ENCODE results near the gene GGTA1. TPM values are rescaled to one million over a fixed set of nuclear protein-coding genes. Genes with fewer than 3 reads are reported as not detected.
"Not testable (repeated sequence)": the region's sequence is repeated elsewhere in the genome, so short reads cannot be mapped to it uniquely, and the experiment has no call there.

GGTA1 gene
- polyA plus RNA-seq, 1 of the 3 experiments (the other 2 are of a cell fraction), result 0.03 TPM

DNA sequence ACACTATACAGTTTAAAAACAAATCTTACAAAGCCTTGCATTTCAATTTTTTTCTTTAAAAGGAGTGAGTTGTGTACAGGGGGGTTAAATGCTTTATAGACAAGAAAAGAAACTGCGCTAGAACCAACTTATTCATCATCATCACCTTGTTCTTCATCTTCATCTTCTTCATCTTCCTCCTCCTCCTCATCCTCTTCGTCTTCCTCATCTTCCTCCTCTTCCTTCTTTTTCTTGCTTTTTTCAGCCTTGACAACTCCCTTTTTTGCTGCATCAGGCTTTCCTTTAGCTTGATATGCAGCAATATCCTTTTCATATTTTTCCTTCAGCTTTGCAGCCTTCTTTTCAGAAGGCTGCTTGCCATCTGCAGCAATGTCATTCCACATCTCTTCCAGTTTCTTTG is 20.0 kb upstream of the GGTA1 start:
- CTCF ChIA-PET, result interaction anchor here (2.1 kb wide), 1 partner anchor 26 kb away, joined by 7 read pairs; no protein-coding TSS in a partner anchor
- H3K4me2 ChIP-seq; H3K36me3 ChIP-seq (replicated peaks in 1 of 2; ENCODE audit: control insufficient read depth in 1 of 2, insufficient read depth in 2 of 2, low read length in 1 of 2); H3K27me3 ChIP-seq (ENCODE audit: insufficient read depth); H3K9me3 ChIP-seq; DNase-seq; H4K20me1 ChIP-seq (ENCODE audit: insufficient read depth); H3K9me2 ChIP-seq; H3K9ac ChIP-seq; H3K27ac ChIP-seq (ENCODE audit: low read depth in 2 of 2, low read length in 1 of 2); H3F3A ChIP-seq (replicated peaks; ENCODE audit: insufficient read depth); H3K4me3 ChIP-seq (ENCODE audit: low read depth in 2 of 2, low read length in 1 of 2); H3K4me1 ChIP-seq (ENCODE audit: control insufficient read depth in 1 of 2, insufficient read depth in 2 of 2, low read depth in 1 of 2, low read length in 1 of 2); H3K79me2 ChIP-seq (ENCODE audit: insufficient read depth); H2AFZ ChIP-seq (ENCODE audit: low read depth); POLR2A ChIA-PET: not testable (repeated sequence)
- 60% methylated on average over 2 of the region's 2 CpGs for WGBS (ENCODE audit: low lambda C conversion rate)

DNA sequence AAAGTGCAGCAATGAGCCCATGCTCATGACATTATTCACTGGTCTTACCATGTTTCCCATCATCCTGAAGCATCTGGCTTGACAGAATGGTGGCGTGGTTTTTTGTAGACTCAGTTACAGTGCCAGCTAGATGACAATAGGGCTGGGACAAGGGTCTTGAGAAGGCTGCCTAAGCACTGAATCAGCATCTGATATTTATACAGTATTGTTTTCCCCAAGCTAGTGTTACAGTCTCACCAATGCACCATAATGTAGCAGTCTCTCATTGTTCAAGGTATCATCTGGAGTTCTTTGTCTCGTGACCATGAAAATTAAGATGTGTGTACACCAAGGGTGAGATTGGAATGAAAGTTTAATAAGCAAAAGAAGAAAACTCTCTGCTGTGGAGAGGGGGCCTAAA is 19.0 kb upstream of the GGTA1 start:
- no peaks in the 10 kb centered on the region for H3K9me2 ChIP-seq
- no peaks in the 10 kb centered on the region for H3K79me2 ChIP-seq (ENCODE audit: insufficient read depth)
- no peaks in the 10 kb centered on the region for H4K20me1 ChIP-seq (ENCODE audit: insufficient read depth)
- ChIA-PET POLR2A (no interaction called here), CTCF (interaction anchor here (1.0 to 2.4 kb wide), 2 partner anchors 32 to 199 kb away, joined by 3 to 7 read pairs; no protein-coding TSS in a partner anchor)
- H2AFZ ChIP-seq (ENCODE audit: low read depth), result no peak overlapping the region
- no peak overlapping the region for H3K27ac ChIP-seq (ENCODE audit: low read depth in 2 of 2, low read length in 1 of 2)
- no peak overlapping the region for H3K9ac ChIP-seq
- H3K27me3 ChIP-seq (ENCODE audit: insufficient read depth), result peaks cover 6% of the 10 kb centered on the region; the same call in 1 of the 2 replicates
- H3K4me1 ChIP-seq (ENCODE audit: control insufficient read depth in 1 of 2, insufficient read depth in 2 of 2, low read depth in 1 of 2, low read length in 1 of 2), result no peaks in the 10 kb centered on the region
- H3K9me3 ChIP-seq, result no peaks in the 10 kb centered on the region
- no peak overlapping the region for H3K4me3 ChIP-seq (ENCODE audit: low read depth in 2 of 2, low read length in 1 of 2)
- no peaks in the 10 kb centered on the region for H3K36me3 ChIP-seq (replicated peaks in 1 of 2; ENCODE audit: control insufficient read depth in 1 of 2, insufficient read depth in 2 of 2, low read length in 1 of 2)
- H3K4me2 ChIP-seq, result no peak overlapping the region
- no peak for TF ChIP-seq POLR2AphosphoS5 (IDR thresholded peaks at IDR 0.05; ENCODE audit: low read depth, low read length)
- WGBS (ENCODE audit: low lambda C conversion rate), result 75% methylated on average over 2 of the region's 2 CpGs
- DNase-seq, result no peak
- H3F3A ChIP-seq (replicated peaks; ENCODE audit: insufficient read depth), result no peaks in the 10 kb centered on the region

DNA sequence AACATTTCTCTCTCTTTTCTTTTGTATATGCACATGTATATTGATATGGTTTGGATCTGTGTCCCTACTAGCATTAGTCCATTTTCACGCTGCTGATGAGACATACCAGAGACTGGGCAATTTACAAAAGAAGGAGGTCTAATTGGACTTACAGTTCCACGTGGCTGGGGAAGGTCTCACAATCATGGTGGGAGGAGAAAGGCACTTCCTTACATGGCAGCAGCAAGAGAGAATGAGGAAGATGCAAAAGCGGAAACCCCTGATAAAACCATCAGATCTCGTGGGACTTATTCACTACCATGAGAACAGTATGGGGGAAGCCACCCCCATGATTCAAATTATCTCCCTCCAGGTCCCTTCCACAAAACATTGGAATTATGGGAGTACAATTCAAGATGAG is 13.5 kb upstream of the GGTA1 start:
- 77% methylated on average over 4 of the region's 4 CpGs for WGBS (ENCODE audit: low lambda C conversion rate)
- DNase-seq; CTCF ChIA-PET; H3K27me3 ChIP-seq (ENCODE audit: insufficient read depth); H3K9ac ChIP-seq; H3K27ac ChIP-seq (ENCODE audit: low read depth in 2 of 2, low read length in 1 of 2); H4K20me1 ChIP-seq (ENCODE audit: insufficient read depth); POLR2A ChIA-PET; H3K36me3 ChIP-seq (replicated peaks in 1 of 2; ENCODE audit: control insufficient read depth in 1 of 2, insufficient read depth in 2 of 2, low read length in 1 of 2); H3K79me2 ChIP-seq (ENCODE audit: insufficient read depth); H3K4me2 ChIP-seq; H3K9me3 ChIP-seq; H3K4me3 ChIP-seq (ENCODE audit: low read depth in 2 of 2, low read length in 1 of 2); H3K9me2 ChIP-seq; H3F3A ChIP-seq (replicated peaks; ENCODE audit: insufficient read depth); H2AFZ ChIP-seq (ENCODE audit: low read depth); H3K4me1 ChIP-seq (ENCODE audit: control insufficient read depth in 1 of 2, insufficient read depth in 2 of 2, low read depth in 1 of 2, low read length in 1 of 2): not testable (repeated sequence)

DNA sequence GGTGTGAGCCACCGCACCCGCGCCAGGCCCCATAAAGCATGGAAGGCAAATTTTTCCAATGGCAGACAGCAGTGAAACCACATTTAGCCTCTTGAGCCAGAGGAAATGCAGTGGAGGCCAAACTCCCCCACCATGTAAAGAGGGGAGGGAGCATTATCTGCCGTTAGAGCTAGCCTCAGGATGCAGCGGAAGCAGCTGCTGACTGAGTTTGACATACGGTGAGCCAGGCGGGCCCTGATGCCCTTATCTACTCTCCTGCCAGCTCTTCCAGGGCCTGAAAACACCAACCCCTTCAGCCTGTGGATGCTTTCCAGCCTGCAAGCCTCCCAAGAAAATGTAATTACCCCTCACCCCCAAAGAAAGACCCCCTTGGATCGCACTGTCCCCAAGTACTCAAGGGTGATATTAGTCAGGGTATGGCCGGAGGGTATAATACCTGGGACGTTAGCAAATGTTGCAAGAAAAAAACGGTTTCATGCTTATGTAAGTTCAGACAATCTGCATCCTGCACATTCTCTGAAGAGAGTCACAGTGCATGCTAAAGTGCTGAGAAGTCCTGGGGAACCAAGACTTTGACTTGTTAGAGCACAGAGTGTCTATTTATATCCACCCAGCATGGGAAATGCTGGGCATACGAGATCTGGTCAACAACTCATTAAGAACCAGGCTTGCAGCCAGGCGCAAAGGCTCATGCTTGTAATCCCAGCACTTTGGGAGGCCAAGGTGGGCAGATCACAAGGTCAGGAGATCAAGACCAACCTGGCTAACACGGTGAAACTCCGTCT is 11.3 kb upstream of the GGTA1 start:
- H2AFZ ChIP-seq (ENCODE audit: low read depth), result no peak overlapping the region
- no peaks in the 10 kb centered on the region for H3K9me2 ChIP-seq

More for the DNA sequence above, 11.3 kb upstream of the GGTA1 start:
- 69% methylated on average over 11 of the region's 15 CpGs for WGBS (ENCODE audit: low lambda C conversion rate)
- Histone ChIP-seq H3K9me3 (no peaks in the 10 kb centered on the region), H3K27ac (ENCODE audit: low read depth in 2 of 2, low read length in 1 of 2) (peak overlapping the region; percentile 40 to 96; a peak in 3 of 4 replicates), H3K79me2 (ENCODE audit: insufficient read depth) (no peaks in the 10 kb centered on the region), H4K20me1 (ENCODE audit: insufficient read depth) (no peaks in the 10 kb centered on the region), H3F3A (replicated peaks; ENCODE audit: insufficient read depth) (no peaks in the 10 kb centered on the region), H3K27me3 (ENCODE audit: insufficient read depth) (no peaks in the 10 kb centered on the region), H3K4me3 (ENCODE audit: low read depth in 2 of 2, low read length in 1 of 2) (no peak overlapping the region), H3K36me3 (replicated peaks in 1 of 2; ENCODE audit: control insufficient read depth in 1 of 2, insufficient read depth in 2 of 2, low read length in 1 of 2) (no peaks in the 10 kb centered on the region), H3K4me2 (no peak overlapping the region), H3K9ac (no peak overlapping the region), H3K4me1 (ENCODE audit: control insufficient read depth in 1 of 2, insufficient read depth in 2 of 2, low read depth in 1 of 2, low read length in 1 of 2) (peaks cover 0 to 12% of the 10 kb centered on the region in 2 experiments; a peak in 2 of 4 replicates)
- no peak for TF ChIP-seq EZH2phosphoT487 (IDR thresholded peaks at IDR 0.05; ENCODE audit: borderline replicate concordance, low read depth)
- TF ChIP-seq POLR2AphosphoS5 (IDR thresholded peaks at IDR 0.05; ENCODE audit: low read depth, low read length), result no peak
- TF ChIP-seq MXI1 (IDR thresholded peaks at IDR 0.05; ENCODE audit: low read depth, low read length), result 0 out of 2 replicates have a peak, but pooled peaks have one; percentile 15
- peak; percentile 10; the same call in 1 of the 2 replicates for TF ChIP-seq RAD21 (IDR thresholded peaks at IDR 0.05; ENCODE audit: low read length)
- TF ChIP-seq GATA2 (CRISPR knock-in tag; IDR thresholded peaks at IDR 0.05), result peak; percentile 77
- TF ChIP-seq FOXJ3 (CRISPR knock-in tag; IDR thresholded peaks at IDR 0.05), result peak; percentile 59; the same call in 1 of the 2 replicates
- TF ChIP-seq YY1 (IDR thresholded peaks at IDR 0.05; ENCODE audit: low read depth), result no peak
- TF ChIP-seq RCOR1 (IDR thresholded peaks at IDR 0.05; ENCODE audit: low read length), result peak; percentile 72; the same call in 1 of the 2 replicates
- peak; percentile 63 for TF ChIP-seq CHD2 (IDR thresholded peaks at IDR 0.05; ENCODE audit: low read length, partially characterized antibody)
- TF ChIP-seq EP300 (IDR thresholded peaks at IDR 0.05; ENCODE audit: borderline replicate concordance in 1 of 2, low read depth in 1 of 2, low read length in 1 of 2), result peak in 1 of 2 experiments; percentile 85; a peak in 2 of 4 replicates
- TF ChIP-seq MEF2A (IDR thresholded peaks at IDR 0.05; ENCODE audit: borderline replicate concordance, low read depth), result no peak
- peak; percentile 77 for DNase-seq
- CTCF ChIA-PET, result interaction anchor here (0.9 to 3.5 kb wide), 5 partner anchors 12 to 35 kb away, joined by 3 to 11 read pairs (median 4); partner anchors contain the start of gene GGTA1
- POLR2A ChIA-PET, result interaction anchor here (1.0 kb wide), 1 partner anchor 11 kb away, joined by 3 read pairs; the partner anchor contains the start of gene GGTA1

All from SK-N-SH (cell line).